Smooth muscle cell (in vitro differentiated cells): ENCODE results near the gene TERT. TPM values are rescaled to one million over a fixed set of nuclear protein-coding genes. Genes with fewer than 3 reads are reported as not detected.

Source experiments
- DNase-seq: peaks from one replicate; lab custom pipeline; 2025; ENCODE audit not compliant: unreplicated experiment; lab: John Stamatoyannopoulos, UW
- H2AFZ ChIP-seq: fragments of 200-600 bp; sonication (generic); 2 replicates; pipeline ENCODE4 v1.6.0; 2016; ENCODE audit warnings: antibody characterized with exemption, low read depth, mild to moderate bottlenecking
- H3F3A ChIP-seq: fragments of 200-600 bp; sonication (generic); 2 replicates; pipeline ENCODE4 v1.6.0; 2017; ENCODE audit warnings: antibody characterized with exemption, low read depth
- H3K27ac ChIP-seq: fragments of 200-600 bp; sonication (generic); 2 replicates; pipeline ENCODE4 v1.5.1; 2016; ENCODE audit warnings: low read depth, mild to moderate bottlenecking
- H3K27me3 ChIP-seq: fragments of 200-600 bp; sonication (generic); 2 replicates; pipeline ENCODE4 v1.6.1; 2016; ENCODE audit warnings: low read depth, mild to moderate bottlenecking
- H3K36me3 ChIP-seq: fragments of 200-600 bp; sonication (generic); 2 replicates; pipeline ENCODE4 v1.5.1; 2016; ENCODE audit warnings: low read depth
- H3K4me1 ChIP-seq: fragments of 200-600 bp; sonication (generic); 2 replicates; pipeline ENCODE4 v1.5.1; 2016; ENCODE audit warnings: low read depth
- H3K4me2 ChIP-seq: fragments of 200-600 bp; sonication (generic); 2 replicates; pipeline ENCODE4 v1.6.0; 2016; ENCODE audit warnings: mild to moderate bottlenecking
- H3K4me3 ChIP-seq: fragments of 200-600 bp; sonication (generic); 2 replicates; pipeline ENCODE4 v1.5.1; 2016; ENCODE audit warnings: mild to moderate bottlenecking
- H3K79me2 ChIP-seq: fragments of 200-600 bp; sonication (generic); 2 replicates; pipeline ENCODE4 v1.6.0; 2016; ENCODE audit warnings: low read depth, mild to moderate bottlenecking
- H3K9ac ChIP-seq: fragments of 200-600 bp; sonication (generic); 2 replicates; pipeline ENCODE4 v1.6.0; 2016; ENCODE audit warnings: low read depth
- H3K9me3 ChIP-seq: fragments of 200-600 bp; sonication (generic); replicated peaks from 2 replicates; pipeline ENCODE4 v1.5.1; 2016; ENCODE audit warnings: low read depth
- H4K20me1 ChIP-seq: fragments of 200-600 bp; sonication (generic); 2 replicates; pipeline ENCODE4 v1.6.0; 2016; ENCODE audit warnings: low read depth
- CTCF ChIP-seq: fragments of 200-600 bp; sonication (generic); IDR thresholded peaks from 2 replicates; pipeline ENCODE4 v1.5.1; 2017; ENCODE audit warnings: borderline replicate concordance, mild to moderate bottlenecking, antibody characterized with exemption; ENCODE audit not compliant: insufficient read depth, poor library complexity, severe bottlenecking
- WGBS: methylation state at CpG from one replicate; pipeline ENCODE4 v1.1.7; 2016; ENCODE audit warnings: low lambda C conversion rate; 5-methylcytosine and 5-hydroxymethylcytosine counted together
- polyA plus RNA-seq: library from polyadenylated mRNA; unstranded; fragments of >200 nt; fragmentation: Nextera tagmentation; extraction: Ambion mirVana; gene quantifications from 2 replicates; pipeline ENCODE4 v1.2.1, GENCODE V29; 2016
- total RNA-seq: library from RNA; depleted of rRNA; stranded (reverse); fragments of >200 nt; gene quantifications from 2 replicates; pipeline ENCODE4 v1.2.3, GENCODE V29; 2014

Gene TERT
- total and polyA plus RNA-seq, 2 experiments from 2014 or later: not detected

DNA sequence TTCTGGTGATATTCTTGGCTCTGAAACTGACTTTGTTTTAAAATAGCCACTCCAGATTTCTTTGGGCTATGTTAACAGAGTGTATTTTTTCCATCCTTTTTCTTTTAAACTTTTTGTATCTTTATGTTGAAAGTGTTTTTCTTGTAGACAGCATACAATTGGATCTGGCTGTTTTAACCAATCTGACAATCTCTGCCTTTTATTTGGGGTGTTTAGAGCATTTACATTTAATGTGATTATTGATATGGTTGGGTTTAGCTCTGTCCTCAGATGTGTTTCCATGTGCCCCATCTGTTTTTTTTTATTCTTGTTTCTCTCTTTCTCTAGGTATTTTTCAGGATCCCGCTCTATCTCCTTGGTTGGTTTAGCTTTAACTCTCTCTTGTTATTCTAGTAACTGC lies 59.0 kb downstream of the TERT start:
- Histone ChIP-seq H3K36me3 (no peaks in the 10 kb centered on the region), H3K4me2 (no peak overlapping the region), H3K27ac (no peak overlapping the region), H3K4me1 (no peaks in the 10 kb centered on the region), H3K9me3 (no peaks in the 10 kb centered on the region), H3K27me3 (no peaks in the 10 kb centered on the region), H3K9ac (no peak overlapping the region), H2AFZ (no peak overlapping the region), H3F3A (no peaks in the 10 kb centered on the region), H3K4me3 (no peak overlapping the region), H4K20me1 (no peaks in the 10 kb centered on the region), H3K79me2 (no peaks in the 10 kb centered on the region)
- WGBS: 93% methylated on average over 1 of the region's 1 CpG
- DNase-seq: no peak
- no peak for TF ChIP-seq CTCF

DNA sequence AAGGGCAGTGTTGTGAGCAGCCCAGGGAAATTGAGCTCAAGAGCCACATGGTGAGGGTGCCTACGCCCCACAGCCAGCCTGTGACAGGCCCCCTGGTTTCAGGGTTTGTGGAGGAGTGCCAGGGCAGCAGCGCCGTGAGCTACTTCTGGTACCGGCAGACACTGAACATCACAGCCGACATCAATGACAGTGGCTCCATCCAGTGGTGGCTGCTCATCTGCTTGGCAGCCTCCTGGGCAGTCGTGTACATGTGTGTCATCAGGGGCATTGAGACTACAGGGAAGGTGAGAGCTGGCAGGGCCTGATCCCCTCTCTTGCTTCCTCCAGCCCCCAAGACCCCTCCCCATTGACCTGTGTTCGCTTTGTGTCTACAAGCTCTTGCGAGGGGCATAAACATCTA lies 59.5 kb downstream of the TERT start:
- Histone ChIP-seq H3F3A (no peaks in the 10 kb centered on the region), H3K27ac (no peak overlapping the region), H3K4me3 (no peak overlapping the region), H3K9ac (no peak overlapping the region), H2AFZ (no peak overlapping the region), H3K79me2 (no peaks in the 10 kb centered on the region), H3K36me3 (no peaks in the 10 kb centered on the region), H3K4me1 (no peaks in the 10 kb centered on the region), H3K4me2 (no peak overlapping the region), H3K9me3 (no peaks in the 10 kb centered on the region), H3K27me3 (no peaks in the 10 kb centered on the region), H4K20me1 (no peaks in the 10 kb centered on the region)
- 78% methylated on average over 8 of the region's 8 CpGs for WGBS
- TF ChIP-seq CTCF: no peak
- no peak for DNase-seq

GRCh38 chr5:1232780-1233179 lies 62.1 kb downstream of the TERT start:
- no peak overlapping the region for H2AFZ ChIP-seq
- H3K9ac ChIP-seq: no peak overlapping the region
- no peaks in the 10 kb centered on the region for H3K27me3 ChIP-seq
- no peak for TF ChIP-seq CTCF
- H3K36me3 ChIP-seq: no peaks in the 10 kb centered on the region
- H3K4me3 ChIP-seq: no peak overlapping the region
- H4K20me1 ChIP-seq: no peaks in the 10 kb centered on the region
- WGBS: 92% methylated on average over 17 of the region's 25 CpGs
- no peaks in the 10 kb centered on the region for H3K4me1 ChIP-seq
- no peaks in the 10 kb centered on the region for H3F3A ChIP-seq
- H3K9me3 ChIP-seq: no peaks in the 10 kb centered on the region
- no peak overlapping the region for H3K4me2 ChIP-seq
- H3K27ac ChIP-seq: no peak overlapping the region
- DNase-seq: no peak
- no peaks in the 10 kb centered on the region for H3K79me2 ChIP-seq

DNA sequence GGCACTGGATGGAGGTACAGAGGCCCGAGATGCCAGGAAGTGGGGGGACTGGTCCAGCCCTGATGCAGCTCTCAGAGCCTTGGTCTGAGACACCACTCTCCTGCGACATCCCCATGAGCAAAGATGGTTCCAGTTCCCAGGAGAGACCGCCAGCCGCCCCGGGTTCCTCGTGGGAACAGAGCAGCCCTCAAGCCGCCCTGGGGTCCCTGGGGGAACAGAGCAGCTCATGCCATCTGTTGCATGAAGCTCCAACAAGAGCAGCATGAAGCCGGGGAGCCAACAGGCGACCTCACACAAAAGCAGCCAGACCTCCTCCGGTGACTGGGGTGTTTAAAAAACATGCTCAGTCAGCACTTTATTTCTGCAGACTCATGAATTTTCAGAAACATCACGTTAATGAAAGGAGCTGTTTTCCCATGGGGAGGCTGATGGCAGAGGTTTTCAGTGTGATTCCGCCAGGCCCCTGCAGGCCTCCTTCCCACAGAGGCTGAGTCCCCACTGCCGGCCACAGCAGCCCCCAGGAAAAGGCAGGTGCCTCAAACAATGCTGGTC lies 63.4 kb downstream of the TERT start:
- no peak for DNase-seq
- Histone ChIP-seq H2AFZ (no peak overlapping the region), H3K9ac (no peak overlapping the region), H3K27ac (no peak overlapping the region), H3K79me2 (no peaks in the 10 kb centered on the region), H3K4me2 (no peak overlapping the region), H3K4me1 (no peaks in the 10 kb centered on the region), H3K9me3 (no peaks in the 10 kb centered on the region), H4K20me1 (no peaks in the 10 kb centered on the region), H3F3A (no peaks in the 10 kb centered on the region), H3K27me3 (no peaks in the 10 kb centered on the region), H3K36me3 (no peaks in the 10 kb centered on the region), H3K4me3 (no peak overlapping the region)
- TF ChIP-seq CTCF: no peak
- WGBS: 84% methylated on average over 13 of the region's 13 CpGs
